ENCODE results near the gene PGD. TPM values are rescaled to one million over a fixed set of nuclear protein-coding genes. Genes with fewer than 3 reads are reported as not detected.

Gene PGD
- total RNA-seq, 1 donor from 2014 or later, result 100 TPM

DNA sequence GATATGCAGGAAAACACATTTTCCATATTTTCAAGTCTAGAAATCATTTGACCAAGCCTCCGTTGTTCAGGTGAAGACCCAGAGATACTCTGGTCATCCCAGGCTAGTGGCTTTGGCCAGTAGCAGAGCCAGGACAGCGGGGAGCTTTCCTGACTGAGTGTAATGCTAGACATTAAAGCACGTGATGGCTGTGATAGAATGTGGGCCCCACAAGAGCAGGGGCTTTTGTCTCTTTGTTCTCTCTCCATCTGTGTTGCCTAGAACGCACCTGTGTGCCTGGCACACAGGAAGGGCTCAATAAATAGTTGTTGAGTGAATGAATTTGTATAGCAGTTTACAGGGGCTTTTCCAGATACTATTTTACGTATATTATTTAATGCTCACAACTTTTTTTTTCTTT is 41.9 kb downstream of the PGD start:
- Histone ChIP-seq H3K4me1 (no peaks in the 10 kb centered on the region), H3K4me3 (no peak overlapping the region), H3K27me3 (no peaks in the 10 kb centered on the region), H3K9me3 (no peaks in the 10 kb centered on the region), H3K36me3 (no peaks in the 10 kb centered on the region), H3K27ac (no peak overlapping the region)
- no peak for DNase-seq (ENCODE audit: extremely low spot score in 2 of 2)
- intact Hi-C loops (cut with DNase I), result no loop called here
- TF ChIP-seq POLR2A (IDR thresholded peaks at IDR 0.05) (no peak), POLR2AphosphoS5 (IDR thresholded peaks at IDR 0.05; ENCODE audit: insufficient read depth in 1 of 2, low read depth in 1 of 2) (no peak)
- TF ChIP-seq, protein P1, sequence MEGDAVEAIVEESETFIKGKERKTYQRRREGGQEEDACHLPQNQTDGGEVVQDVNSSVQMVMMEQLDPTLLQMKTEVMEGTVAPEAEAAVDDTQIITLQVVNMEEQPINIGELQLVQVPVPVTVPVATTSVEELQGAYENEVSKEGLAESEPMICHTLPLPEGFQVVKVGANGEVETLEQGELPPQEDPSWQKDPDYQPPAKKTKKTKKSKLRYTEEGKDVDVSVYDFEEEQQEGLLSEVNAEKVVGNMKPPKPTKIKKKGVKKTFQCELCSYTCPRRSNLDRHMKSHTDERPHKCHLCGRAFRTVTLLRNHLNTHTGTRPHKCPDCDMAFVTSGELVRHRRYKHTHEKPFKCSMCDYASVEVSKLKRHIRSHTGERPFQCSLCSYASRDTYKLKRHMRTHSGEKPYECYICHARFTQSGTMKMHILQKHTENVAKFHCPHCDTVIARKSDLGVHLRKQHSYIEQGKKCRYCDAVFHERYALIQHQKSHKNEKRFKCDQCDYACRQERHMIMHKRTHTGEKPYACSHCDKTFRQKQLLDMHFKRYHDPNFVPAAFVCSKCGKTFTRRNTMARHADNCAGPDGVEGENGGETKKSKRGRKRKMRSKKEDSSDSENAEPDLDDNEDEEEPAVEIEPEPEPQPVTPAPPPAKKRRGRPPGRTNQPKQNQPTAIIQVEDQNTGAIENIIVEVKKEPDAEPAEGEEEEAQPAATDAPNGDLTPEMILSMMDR (IDR thresholded peaks at IDR 0.05), result no peak

DNA sequence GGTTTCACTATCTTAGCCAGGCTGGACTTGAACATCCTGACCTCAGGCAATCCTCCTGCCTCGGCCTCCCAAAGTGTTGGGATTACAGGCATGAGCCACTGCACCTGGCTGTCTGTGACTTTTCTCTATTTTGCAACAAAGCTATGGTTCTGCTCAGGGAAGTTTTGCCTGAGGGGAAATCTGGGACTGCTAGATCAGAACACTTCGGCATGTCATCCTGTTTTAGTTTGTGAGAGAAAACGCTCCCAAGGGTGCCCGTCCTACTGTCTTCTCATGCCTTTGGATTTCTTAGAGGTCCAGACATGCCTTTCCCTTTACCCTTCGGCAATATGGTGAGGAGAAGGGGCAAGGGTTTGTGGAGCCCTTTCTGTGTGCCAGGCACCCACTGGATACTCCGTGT is 45.4 kb downstream of the PGD start:
- no peaks in the 10 kb centered on the region for H3K9me3 ChIP-seq
- no peak for DNase-seq (ENCODE audit: extremely low spot score in 2 of 2)
- H3K36me3 ChIP-seq, result no peaks in the 10 kb centered on the region
- H3K27me3 ChIP-seq, result no peaks in the 10 kb centered on the region
- intact Hi-C loops (cut with DNase I), result no loop called here
- no peak for TF ChIP-seq POLR2A (IDR thresholded peaks at IDR 0.05)
- TF ChIP-seq, protein P1 (IDR thresholded peaks at IDR 0.05), result no peak
- no peak for TF ChIP-seq POLR2AphosphoS5 (IDR thresholded peaks at IDR 0.05; ENCODE audit: insufficient read depth in 1 of 2, low read depth in 1 of 2)
- no peak overlapping the region for H3K4me3 ChIP-seq
- H3K27ac ChIP-seq, result no peak overlapping the region
- H3K4me1 ChIP-seq, result no peaks in the 10 kb centered on the region

DNA sequence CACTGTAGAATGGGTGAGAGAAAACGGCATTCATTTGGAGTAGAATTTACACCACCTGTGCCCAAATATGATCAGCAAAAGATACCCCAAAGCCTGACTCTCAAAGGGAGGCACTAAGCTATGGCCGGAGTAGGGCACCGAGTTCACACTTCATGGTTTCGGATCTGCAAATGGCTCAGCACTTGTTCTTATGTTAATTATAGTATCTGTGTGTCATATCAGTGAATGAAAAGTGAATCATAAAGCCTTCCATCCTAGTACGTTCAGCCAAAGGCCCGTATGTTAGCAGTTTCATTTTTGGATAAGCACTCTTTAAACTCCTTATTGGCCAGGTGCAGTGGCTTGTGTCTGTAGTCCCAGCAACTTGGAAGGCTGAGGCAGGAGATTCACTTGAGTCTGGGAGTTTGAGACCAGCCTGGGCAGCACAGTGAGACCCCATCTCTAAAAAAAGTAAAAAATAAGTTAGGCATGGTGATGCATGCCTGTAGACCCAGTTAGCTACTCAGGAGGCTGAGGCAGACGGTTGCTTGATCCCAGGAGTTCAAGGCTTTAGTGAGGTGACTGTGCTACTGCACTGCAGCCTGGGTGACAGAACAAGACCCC is 46.0 kb downstream of the PGD start:
- intact Hi-C loops (cut with DNase I), result no loop called here
- no peak for DNase-seq (ENCODE audit: extremely low spot score in 2 of 2)
- no peak for TF ChIP-seq POLR2AphosphoS5 (IDR thresholded peaks at IDR 0.05; ENCODE audit: insufficient read depth in 1 of 2, low read depth in 1 of 2)
- TF ChIP-seq, protein P1 (IDR thresholded peaks at IDR 0.05), result no peak
- no peak for TF ChIP-seq POLR2A (IDR thresholded peaks at IDR 0.05)
- no peaks in the 10 kb centered on the region for H3K9me3 ChIP-seq
- H3K4me3 ChIP-seq, result no peak overlapping the region
- no peaks in the 10 kb centered on the region for H3K27me3 ChIP-seq
- H3K36me3 ChIP-seq, result no peaks in the 10 kb centered on the region
- no peaks in the 10 kb centered on the region for H3K4me1 ChIP-seq
- no peak overlapping the region for H3K27ac ChIP-seq

DNA sequence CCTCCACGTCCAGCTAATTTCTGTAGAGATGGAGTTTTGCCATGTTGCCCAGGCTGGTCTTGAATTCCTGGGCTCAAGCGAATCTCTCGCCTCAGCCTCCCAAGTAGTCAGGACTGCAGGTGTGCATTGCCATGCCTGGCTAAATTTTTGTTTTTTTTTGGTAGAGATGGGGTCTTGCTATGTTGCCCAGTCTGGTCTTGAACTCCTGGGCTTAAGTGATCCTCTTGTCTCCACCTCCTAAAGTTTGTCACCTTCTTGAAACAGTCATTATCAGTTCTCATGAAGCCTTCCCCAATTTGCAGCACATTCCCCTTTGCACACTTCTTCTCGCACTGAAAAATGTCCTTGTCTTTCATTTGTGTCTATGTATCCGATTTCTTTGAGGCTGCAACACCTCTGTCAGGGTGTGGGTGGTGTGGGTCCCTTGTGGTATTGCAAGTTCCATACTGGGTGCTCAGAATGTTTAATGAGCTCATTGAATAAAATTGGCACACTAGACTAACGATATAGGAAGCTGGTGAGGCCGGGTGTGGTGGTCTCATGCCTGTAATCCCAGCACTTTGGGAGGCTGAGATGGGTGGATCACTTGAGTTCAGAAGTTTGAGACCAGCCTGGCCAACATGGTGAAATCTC is 48.0 kb downstream of the PGD start:
- Histone ChIP-seq H3K36me3 (no peaks in the 10 kb centered on the region), H3K4me3 (no peak overlapping the region), H3K4me1 (peaks cover 9% of the 10 kb centered on the region), H3K27ac (no peak overlapping the region), H3K9me3 (no peaks in the 10 kb centered on the region), H3K27me3 (no peaks in the 10 kb centered on the region)
- TF ChIP-seq, protein P1 (IDR thresholded peaks at IDR 0.05), result no peak
- TF ChIP-seq POLR2A (IDR thresholded peaks at IDR 0.05) (no peak), POLR2AphosphoS5 (IDR thresholded peaks at IDR 0.05; ENCODE audit: insufficient read depth in 1 of 2, low read depth in 1 of 2) (no peak)
- DNase-seq (ENCODE audit: extremely low spot score in 2 of 2), result no peak
- intact Hi-C loops (cut with DNase I), result no loop called here

DNA sequence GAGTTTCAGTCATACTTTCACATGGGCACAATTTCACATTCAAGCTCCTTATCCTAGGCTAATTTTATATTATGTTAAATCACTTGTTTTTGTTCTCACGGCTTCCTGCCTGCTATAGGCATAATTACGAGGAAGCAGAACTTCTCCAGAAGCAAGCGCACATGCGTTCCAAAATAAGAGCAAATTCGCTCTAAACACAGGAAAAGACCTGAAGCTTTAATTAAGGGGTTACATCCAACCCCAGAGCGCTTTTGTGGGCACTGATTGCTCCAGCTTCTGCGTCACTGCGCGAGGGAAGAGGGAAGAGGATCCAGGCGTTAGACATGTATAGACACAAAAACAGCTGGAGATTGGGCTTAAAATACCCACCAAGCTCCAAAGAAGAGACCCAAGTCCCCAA is 50.9 kb downstream of the PGD start, which contains the start of gene CORT:
Gene CORT, plus strand, starts transcription at position 281 of the 400 bp plus-strand sequence. CDS start 193 bp downstream, outside the sequence.
- Histone ChIP-seq H3K36me3 (no peaks in the 10 kb centered on the region), H3K4me3 (no peak within 1 kb of the TSS), H3K27me3 (no peaks in the 10 kb centered on the region), H3K9me3 (no peaks in the 10 kb centered on the region), H3K27ac (no peak within 1 kb of the TSS), H3K4me1 (peaks cover 9% of the 10 kb centered on the region)
- intact Hi-C loops (cut with DNase I), result no loop called here
- DNase-seq (ENCODE audit: extremely low spot score in 2 of 2), result no peak
- no peak for TF ChIP-seq POLR2A (IDR thresholded peaks at IDR 0.05)
- TF ChIP-seq, protein P1 (IDR thresholded peaks at IDR 0.05), result no peak
- no peak for TF ChIP-seq POLR2AphosphoS5 (IDR thresholded peaks at IDR 0.05; ENCODE audit: insufficient read depth in 1 of 2, low read depth in 1 of 2)

Measured in vagina (tissue), 2 donors.